Panc1 (cell line): Measurements from ENCODE around the gene ZNF829. TPM values are rescaled to one million over a fixed set of nuclear protein-coding genes. Genes with fewer than 3 reads are reported as not detected.

ENCODE experiments used
- ATAC-seq: fragments of 200-7000 bp; cut with Tn5 transposase; 2 replicates; pipeline ENCODE4 v1.9.1; 2020; ENCODE audit warnings: mild to moderate bottlenecking, moderate library complexity
- BruUV-seq: library from RNA; stranded (reverse); fragments of 400-500 nt; replicated peaks from 2 replicates; lab custom pipeline; 2021; lab: Mats Ljungman, UMichigan
- CTCF ChIA-PET: fragments of 300-600 bp; sonication (Branson Sonifier 250); formaldehyde crosslinking; loops from one replicate; lab custom pipeline; 2022; ENCODE audit warnings: antibody characterized with exemption; lab: Charles Lee
- POLR2A ChIA-PET: fragments of 300-600 bp; sonication (Branson Sonifier 250); formaldehyde crosslinking; loops from one replicate; lab custom pipeline; 2022; ENCODE audit warnings: antibody characterized with exemption; lab: Charles Lee
- DNase-seq: peaks from one replicate; pipeline ENCODE4 v3.0.0-alpha.2; 2010; ENCODE audit warnings: low read depth, low spot score
- H3K27ac ChIP-seq: 2 replicates; pipeline ENCODE4 v1.5.1; 2011; ENCODE audit warnings: mild to moderate bottlenecking, low read length, inconsistent platforms
- H3K27me3 ChIP-seq: fragments of 200-500 bp; sonication (Bioruptor generic); 2 replicates; pipeline ENCODE4 v1.6.0; 2014; ENCODE audit warnings: low read length, inconsistent platforms; ENCODE audit not compliant: control insufficient read depth, insufficient read depth
- H3K36me3 ChIP-seq: fragments of 200-500 bp; sonication (Bioruptor generic); 2 replicates; pipeline ENCODE4 v1.5.1; 2014; ENCODE audit warnings: inconsistent platforms, mild to moderate bottlenecking, low read length, moderate library complexity; ENCODE audit not compliant: control insufficient read depth, insufficient read depth
- H3K4me1 ChIP-seq: 2 replicates; pipeline ENCODE4 v1.5.1; 2011; ENCODE audit warnings: inconsistent platforms, mild to moderate bottlenecking, low read length, moderate library complexity; ENCODE audit not compliant: control insufficient read depth, insufficient read depth
- H3K4me3 ChIP-seq, 2 experiments: 2 replicates each; pipeline ENCODE4 v1.5.1; 2011 to 2012; ENCODE audit warnings: low read depth in 2 of 2, low read length in 2 of 2, mild to moderate bottlenecking in 2 of 2, inconsistent platforms in 1 of 2, moderate library complexity in 1 of 2
- H3K9me3 ChIP-seq: fragments of 200-500 bp; sonication (Bioruptor generic); 2 replicates; pipeline ENCODE4 v1.5.1; 2014; ENCODE audit warnings: low read depth, mild to moderate bottlenecking, inconsistent platforms, low read length, moderate library complexity; ENCODE audit not compliant: control insufficient read depth, insufficient read depth
- POLR2AphosphoS5 ChIP-seq: IDR thresholded peaks from 2 replicates; pipeline ENCODE4 v1.6.1; 2012; ENCODE audit warnings: mild to moderate bottlenecking, low read depth, low read length, moderate library complexity
- SIN3A ChIP-seq: IDR thresholded peaks from 2 replicates; pipeline ENCODE4 v1.6.1; 2012; ENCODE audit warnings: low read depth, mild to moderate bottlenecking, low read length, moderate library complexity, borderline replicate concordance; ENCODE audit not compliant: insufficient read depth
- TCF7L2 ChIP-seq: IDR thresholded peaks from 2 replicates; pipeline ENCODE4 v1.6.1; 2011; ENCODE audit warnings: mild to moderate bottlenecking, low read depth, low read length, inconsistent platforms
- in situ Hi-C: cut with HindIII; loops from 2 replicates; pipeline ENCODE4 v1.10.0; 2016; ENCODE audit warnings: low sequenced_read_pairs, low pct_unique_long_range_greater_than_20kb
- intact Hi-C: fragments of 100-400 bp; cut with micrococcal nuclease; formaldehyde crosslinking; loops from one replicate; pipeline ENCODE4 v1.10.0; 2022; ENCODE audit not compliant: unreplicated experiment
- total RNA-seq: library from RNA; stranded (reverse); gene quantifications from one replicate; pipeline ENCODE4 v1.2.1, GENCODE V29; 2021; ENCODE audit not compliant: unreplicated experiment
- TF ChIP-seq, protein P1 (sequence below), 2 experiments: IDR thresholded peaks; 2 replicates each; pipeline ENCODE4 v1.6.1; 2011 to 2012; ENCODE audit warnings: low read depth in 2 of 2, control low read depth in 1 of 2, low read length in 1 of 2, mild to moderate bottlenecking in 1 of 2, moderate library complexity in 1 of 2; ENCODE audit not compliant: insufficient read depth in 1 of 2
- TF ChIP-seq, protein P2 (sequence below): fragments of 450-650 bp; IDR thresholded peaks from 2 replicates; pipeline ENCODE4 v1.5.1; 2017; ENCODE audit warnings: mild to moderate bottlenecking

Gene ZNF829
- total RNA-seq, 1 experiment from 2014 or later, result 7.2 TPM

DNA sequence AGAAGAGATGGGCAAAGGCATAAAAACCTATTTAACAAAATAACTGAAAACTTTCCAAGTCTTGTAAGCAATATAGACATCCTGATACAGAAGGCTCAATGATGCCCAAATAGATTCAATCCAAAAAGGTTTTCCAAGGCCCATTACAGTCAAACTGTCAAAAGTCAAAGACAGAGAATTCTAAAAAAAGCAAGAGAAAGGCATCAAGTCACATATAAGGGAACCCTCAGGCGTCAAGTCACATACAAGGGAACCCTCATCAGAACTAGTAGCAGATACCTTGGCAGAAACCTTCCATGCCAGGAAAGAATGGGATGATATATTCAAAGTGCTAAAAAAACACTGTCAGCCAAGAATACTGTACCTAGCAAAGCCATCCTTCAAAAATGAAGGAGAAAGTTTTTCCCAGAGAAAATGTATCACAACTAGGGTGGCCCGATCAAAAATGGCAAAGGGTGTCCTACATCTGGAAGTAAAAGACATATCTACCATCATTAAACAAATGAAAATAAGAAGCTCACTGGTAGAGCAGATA lies 21.2 kb downstream of the ZNF829 start:
- Histone ChIP-seq H3K4me3 (no peak overlapping the region), H3K9me3 (peaks cover 82% of the 10 kb centered on the region), H3K4me1 (no peaks in the 10 kb centered on the region), H3K36me3 (peaks cover 8% of the 10 kb centered on the region; the same call in 1 of the 2 replicates), H3K27me3 (no peaks in the 10 kb centered on the region), H3K27ac (no peak overlapping the region)
- CTCF ChIA-PET, result no interaction called here
- in situ Hi-C loops, result no loop called here
- BruUV-seq, result no TSS peak
- no peak for ATAC-seq
- intact Hi-C loops, result no loop called here
- TF ChIP-seq, protein P1, sequence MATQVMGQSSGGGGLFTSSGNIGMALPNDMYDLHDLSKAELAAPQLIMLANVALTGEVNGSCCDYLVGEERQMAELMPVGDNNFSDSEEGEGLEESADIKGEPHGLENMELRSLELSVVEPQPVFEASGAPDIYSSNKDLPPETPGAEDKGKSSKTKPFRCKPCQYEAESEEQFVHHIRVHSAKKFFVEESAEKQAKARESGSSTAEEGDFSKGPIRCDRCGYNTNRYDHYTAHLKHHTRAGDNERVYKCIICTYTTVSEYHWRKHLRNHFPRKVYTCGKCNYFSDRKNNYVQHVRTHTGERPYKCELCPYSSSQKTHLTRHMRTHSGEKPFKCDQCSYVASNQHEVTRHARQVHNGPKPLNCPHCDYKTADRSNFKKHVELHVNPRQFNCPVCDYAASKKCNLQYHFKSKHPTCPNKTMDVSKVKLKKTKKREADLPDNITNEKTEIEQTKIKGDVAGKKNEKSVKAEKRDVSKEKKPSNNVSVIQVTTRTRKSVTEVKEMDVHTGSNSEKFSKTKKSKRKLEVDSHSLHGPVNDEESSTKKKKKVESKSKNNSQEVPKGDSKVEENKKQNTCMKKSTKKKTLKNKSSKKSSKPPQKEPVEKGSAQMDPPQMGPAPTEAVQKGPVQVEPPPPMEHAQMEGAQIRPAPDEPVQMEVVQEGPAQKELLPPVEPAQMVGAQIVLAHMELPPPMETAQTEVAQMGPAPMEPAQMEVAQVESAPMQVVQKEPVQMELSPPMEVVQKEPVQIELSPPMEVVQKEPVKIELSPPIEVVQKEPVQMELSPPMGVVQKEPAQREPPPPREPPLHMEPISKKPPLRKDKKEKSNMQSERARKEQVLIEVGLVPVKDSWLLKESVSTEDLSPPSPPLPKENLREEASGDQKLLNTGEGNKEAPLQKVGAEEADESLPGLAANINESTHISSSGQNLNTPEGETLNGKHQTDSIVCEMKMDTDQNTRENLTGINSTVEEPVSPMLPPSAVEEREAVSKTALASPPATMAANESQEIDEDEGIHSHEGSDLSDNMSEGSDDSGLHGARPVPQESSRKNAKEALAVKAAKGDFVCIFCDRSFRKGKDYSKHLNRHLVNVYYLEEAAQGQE (IDR thresholded peaks at IDR 0.05; ENCODE audit: insufficient read depth in 1 of 2, low read depth in 2 of 2, low read length in 1 of 2), result no peak
- TF ChIP-seq, protein P2, sequence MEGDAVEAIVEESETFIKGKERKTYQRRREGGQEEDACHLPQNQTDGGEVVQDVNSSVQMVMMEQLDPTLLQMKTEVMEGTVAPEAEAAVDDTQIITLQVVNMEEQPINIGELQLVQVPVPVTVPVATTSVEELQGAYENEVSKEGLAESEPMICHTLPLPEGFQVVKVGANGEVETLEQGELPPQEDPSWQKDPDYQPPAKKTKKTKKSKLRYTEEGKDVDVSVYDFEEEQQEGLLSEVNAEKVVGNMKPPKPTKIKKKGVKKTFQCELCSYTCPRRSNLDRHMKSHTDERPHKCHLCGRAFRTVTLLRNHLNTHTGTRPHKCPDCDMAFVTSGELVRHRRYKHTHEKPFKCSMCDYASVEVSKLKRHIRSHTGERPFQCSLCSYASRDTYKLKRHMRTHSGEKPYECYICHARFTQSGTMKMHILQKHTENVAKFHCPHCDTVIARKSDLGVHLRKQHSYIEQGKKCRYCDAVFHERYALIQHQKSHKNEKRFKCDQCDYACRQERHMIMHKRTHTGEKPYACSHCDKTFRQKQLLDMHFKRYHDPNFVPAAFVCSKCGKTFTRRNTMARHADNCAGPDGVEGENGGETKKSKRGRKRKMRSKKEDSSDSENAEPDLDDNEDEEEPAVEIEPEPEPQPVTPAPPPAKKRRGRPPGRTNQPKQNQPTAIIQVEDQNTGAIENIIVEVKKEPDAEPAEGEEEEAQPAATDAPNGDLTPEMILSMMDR, result no peak
- no peak for TF ChIP-seq TCF7L2
- DNase-seq, result no peak
- POLR2A ChIA-PET, result no interaction called here

DNA sequence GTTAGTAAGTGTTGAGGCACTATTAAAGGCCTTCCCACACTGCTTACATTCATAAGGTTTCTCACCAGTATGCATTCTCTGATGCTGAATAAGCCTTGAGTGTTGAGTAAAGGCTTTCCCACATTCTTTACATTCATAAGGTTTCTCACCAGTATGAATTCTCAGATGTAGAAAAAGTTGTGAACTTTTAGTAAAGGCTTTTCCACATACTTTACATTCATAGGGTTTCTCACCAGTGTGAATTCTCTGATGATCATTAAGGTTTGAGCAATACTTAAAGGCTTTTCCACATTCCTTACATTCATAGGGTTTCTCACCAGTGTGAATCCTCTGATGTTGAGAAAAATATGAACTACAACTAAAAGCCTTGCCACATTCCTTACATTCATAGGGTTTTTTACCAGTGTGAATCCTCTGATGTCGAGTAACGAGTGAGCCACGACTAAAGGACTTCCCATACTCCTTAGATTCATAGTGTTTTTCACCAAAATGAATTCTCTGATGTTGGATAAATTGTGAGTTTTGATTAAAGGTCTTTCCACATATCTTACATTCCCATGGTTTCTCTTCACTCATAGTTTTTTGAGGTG lies 24.2 kb downstream of the ZNF829 start:
- ChIA-PET CTCF (no interaction called here), POLR2A (no interaction called here)
- H3K36me3 ChIP-seq, result peaks cover 6% of the 10 kb centered on the region; the same call in 1 of the 2 replicates
- ATAC-seq (no peak), DNase-seq (no peak)
- intact Hi-C loops, result no loop called here
- peaks cover 93% of the 10 kb centered on the region for H3K9me3 ChIP-seq
- no peaks in the 10 kb centered on the region for H3K4me1 ChIP-seq
- TF ChIP-seq POLR2AphosphoS5 (no peak), SIN3A (no peak), TCF7L2 (no peak)
- TF ChIP-seq, protein P2, result no peak
- TF ChIP-seq, protein P1 (IDR thresholded peaks at IDR 0.05; ENCODE audit: insufficient read depth in 1 of 2, low read depth in 2 of 2, low read length in 1 of 2), result no peak
- no peaks in the 10 kb centered on the region for H3K27me3 ChIP-seq
- in situ Hi-C loops, result no loop called here
- H3K4me3 ChIP-seq, result no peak overlapping the region
- BruUV-seq, result no TSS peak
- H3K27ac ChIP-seq, result no peak overlapping the region
